ENCODE results near the gene LGALS7.

Gene LGALS7

DNA sequence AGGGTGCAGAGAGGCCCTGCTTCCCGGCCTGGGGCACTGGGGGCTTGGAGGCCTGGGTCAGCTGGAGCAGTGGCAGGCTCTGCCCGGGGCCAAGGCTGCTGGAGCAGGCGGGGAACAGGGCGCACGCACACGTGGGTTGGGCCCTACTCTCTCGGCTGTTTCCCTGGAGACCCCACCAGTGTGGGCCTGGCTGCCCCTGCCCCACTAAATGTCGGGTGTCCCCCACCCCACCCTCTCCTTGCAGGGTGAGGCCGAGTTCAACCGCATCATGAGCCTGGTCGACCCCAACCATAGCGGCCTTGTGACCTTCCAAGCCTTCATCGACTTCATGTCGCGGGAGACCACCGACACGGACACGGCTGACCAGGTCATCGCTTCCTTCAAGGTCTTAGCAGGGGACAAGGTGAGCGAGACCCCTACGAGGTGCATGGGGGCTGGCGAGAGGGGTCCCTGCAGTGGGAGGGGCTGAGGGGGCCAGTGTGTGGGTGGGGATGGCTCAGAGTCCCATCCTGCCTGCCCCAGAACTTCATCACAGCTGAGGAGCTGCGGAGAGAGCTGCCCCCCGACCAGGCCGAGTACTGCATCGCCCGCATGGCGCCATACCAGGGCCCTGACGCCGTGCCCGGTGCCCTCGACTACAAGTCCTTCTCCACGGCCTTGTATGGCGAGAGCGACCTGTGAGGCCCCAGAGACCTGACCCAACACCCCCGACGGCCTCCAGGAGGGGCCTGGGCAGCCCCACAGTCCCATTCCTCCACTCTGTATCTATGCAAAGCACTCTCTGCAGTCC, 44.4 kb downstream of the LGALS7 start:
- TF ChIP-seq, protein P1, sequence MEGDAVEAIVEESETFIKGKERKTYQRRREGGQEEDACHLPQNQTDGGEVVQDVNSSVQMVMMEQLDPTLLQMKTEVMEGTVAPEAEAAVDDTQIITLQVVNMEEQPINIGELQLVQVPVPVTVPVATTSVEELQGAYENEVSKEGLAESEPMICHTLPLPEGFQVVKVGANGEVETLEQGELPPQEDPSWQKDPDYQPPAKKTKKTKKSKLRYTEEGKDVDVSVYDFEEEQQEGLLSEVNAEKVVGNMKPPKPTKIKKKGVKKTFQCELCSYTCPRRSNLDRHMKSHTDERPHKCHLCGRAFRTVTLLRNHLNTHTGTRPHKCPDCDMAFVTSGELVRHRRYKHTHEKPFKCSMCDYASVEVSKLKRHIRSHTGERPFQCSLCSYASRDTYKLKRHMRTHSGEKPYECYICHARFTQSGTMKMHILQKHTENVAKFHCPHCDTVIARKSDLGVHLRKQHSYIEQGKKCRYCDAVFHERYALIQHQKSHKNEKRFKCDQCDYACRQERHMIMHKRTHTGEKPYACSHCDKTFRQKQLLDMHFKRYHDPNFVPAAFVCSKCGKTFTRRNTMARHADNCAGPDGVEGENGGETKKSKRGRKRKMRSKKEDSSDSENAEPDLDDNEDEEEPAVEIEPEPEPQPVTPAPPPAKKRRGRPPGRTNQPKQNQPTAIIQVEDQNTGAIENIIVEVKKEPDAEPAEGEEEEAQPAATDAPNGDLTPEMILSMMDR (IDR thresholded peaks at IDR 0.05; ENCODE audit: control insufficient read depth, extremely low read depth, insufficient read depth) = no peak
- H3K4me3 ChIP-seq (ENCODE audit: low read depth, low read length) = no peak overlapping the region
- no peak for DNase-seq (ENCODE audit: low read depth)

DNA sequence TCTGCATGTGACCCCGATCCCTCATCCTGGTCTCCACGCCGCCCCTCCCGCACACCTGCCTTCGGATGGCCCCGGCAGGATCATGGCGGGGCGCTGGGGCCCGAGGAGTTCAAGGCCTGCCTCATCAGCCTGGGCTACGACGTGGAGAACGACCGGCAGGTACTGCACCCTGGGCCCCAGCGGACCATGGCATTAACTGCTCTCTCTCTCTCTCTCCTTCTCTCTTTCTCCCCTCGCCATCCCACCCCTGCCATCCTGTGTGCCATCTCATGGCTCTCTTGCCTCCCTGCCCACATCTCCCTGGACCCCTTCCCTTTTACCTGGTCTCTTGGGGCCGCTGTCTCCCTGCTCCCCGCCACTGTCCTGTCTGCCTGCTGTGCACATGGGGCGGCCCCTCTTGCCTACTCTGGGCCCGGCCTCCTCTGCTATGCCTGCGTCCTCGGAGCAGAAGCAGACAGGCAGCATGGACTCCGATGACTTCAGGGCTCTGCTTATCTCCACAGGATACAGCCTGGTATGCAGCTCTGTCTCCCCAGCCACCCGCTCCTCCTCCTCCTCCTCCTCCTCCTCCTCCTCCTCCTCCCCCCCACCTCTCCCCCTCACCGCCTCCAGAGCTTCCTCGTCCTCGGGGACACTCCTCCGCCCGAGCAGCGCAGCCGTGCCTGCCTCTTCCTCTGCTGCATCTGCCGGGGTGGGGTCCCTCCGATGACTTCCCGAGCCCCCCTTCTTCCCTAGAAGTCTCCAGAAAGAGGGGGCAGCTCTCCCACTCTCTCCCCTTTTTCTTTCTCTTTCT, 45.3 kb downstream of the LGALS7 start:
- no peak for DNase-seq (ENCODE audit: low read depth)
- no peak overlapping the region for H3K4me3 ChIP-seq (ENCODE audit: low read depth, low read length)
- TF ChIP-seq, protein P1 (IDR thresholded peaks at IDR 0.05; ENCODE audit: control insufficient read depth, extremely low read depth, insufficient read depth) = no peak

DNA sequence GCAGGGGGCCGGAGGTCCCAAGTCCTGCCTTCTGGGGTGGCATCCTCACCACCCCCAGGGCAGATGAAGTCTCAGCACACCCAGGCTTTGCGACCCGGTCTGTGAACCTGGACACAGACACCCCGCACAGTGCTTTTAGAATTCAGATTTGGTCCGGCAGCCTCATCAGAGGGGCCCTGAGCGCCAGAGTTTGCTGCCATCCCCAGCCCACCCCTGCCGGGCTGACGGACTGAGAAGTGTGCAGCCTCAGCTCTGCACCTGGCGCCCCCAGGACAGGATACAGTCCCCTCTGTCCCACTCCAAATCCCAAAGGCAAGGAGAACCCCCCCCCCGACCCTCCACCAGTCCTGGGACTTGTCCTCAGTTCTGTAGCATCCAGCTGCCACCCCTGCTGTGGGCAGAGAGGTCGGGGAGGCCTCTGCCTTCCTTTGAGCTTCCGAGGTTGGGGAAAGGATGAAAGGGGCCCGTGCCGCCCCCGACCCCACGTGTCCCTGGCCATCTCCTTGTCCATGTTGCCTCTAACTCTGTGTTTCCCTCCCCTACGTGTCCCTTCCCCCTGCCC, 45.9 kb downstream of the LGALS7 start:
- no peak for DNase-seq (ENCODE audit: low read depth)
- TF ChIP-seq, protein P1 (IDR thresholded peaks at IDR 0.05; ENCODE audit: control insufficient read depth, extremely low read depth, insufficient read depth) = no peak
- no peak overlapping the region for H3K4me3 ChIP-seq (ENCODE audit: low read depth, low read length)

DNA sequence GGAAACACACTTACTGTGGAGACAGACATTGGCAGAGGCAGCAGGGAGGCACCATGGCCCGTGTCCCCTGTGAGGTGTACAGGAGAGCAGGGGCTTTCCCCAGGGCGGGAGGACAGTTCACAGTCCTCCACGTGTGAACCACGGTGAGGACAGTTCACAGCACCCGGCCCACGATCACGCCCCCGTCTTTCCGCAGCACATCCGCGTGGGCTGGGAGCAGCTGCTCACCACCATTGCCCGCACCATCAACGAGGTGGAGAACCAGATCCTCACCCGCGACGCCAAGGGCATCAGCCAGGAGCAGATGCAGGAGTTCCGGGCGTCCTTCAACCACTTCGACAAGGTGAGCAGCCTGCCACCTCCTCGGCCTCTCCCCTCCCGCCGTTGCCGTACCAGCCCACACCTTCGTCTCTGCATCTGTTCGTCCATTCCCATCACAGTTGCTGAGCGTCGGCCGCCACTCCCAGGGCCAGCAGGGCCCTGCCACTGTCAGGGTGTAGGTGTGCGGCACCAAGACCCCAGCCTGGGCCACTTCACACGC, 46.5 kb downstream of the LGALS7 start:
- no peak for DNase-seq (ENCODE audit: low read depth)
- no peak overlapping the region for H3K4me3 ChIP-seq (ENCODE audit: low read depth, low read length)
- TF ChIP-seq, protein P1 (IDR thresholded peaks at IDR 0.05; ENCODE audit: control insufficient read depth, extremely low read depth, insufficient read depth) = no peak

DNA sequence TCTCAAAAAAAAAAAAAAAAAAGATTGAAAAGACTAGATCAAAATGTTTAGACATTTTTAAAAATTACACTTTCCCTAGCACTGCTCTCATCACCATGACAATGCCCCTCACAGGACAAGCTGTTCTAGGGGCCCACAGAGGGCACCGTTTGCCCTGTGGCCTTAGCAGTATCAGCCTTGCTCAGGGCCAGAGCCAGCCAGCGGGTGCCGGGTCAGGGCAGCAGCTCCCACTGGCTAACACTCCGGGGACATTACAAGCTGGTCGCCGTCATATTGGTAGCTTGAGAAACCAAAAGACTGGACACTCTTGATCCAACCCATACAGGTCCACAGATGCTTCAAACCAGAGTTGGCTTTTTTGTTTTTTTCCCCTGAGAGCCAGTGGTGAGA, 47.0 kb downstream of the LGALS7 start:
- H3K4me3 ChIP-seq (ENCODE audit: low read depth, low read length) = no peak overlapping the region
- no peak for DNase-seq (ENCODE audit: low read depth)
- TF ChIP-seq, protein P1 (IDR thresholded peaks at IDR 0.05; ENCODE audit: control insufficient read depth, extremely low read depth, insufficient read depth) = no peak

DNA sequence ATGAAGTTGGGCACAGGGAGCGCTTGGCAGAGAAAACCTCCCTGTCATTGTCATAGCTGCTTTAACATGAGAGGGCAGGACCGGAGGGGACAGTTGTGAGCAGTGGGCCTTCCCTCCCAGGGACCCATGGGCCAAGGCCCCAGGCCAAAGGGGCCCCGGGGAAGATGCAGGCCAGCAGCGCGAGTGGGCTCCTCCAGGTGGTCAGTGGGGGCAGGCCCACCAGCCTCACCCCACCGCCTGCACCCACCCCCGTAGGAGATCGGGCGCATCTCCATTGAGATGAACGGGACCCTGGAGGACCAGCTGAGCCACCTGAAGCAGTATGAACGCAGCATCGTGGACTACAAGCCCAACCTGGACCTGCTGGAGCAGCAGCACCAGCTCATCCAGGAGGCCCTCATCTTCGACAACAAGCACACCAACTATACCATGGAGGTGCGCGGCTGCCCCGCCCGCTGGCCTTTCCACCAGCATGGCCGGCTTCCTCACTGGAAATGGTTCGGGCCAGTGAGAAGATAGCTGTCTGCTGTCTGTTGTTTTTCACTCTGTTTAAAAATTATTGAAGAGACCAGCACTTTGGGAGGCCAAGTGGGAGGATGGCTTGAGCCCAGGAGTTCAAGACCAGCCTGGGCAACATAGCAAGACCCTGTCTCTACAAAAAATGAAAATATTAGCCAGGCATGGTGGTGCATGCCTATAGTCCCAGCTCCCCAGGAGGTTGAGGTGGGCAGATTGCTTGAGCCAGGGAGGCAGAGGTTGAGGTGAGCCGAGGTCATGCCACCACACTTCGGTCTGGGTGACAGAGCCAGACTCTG, 47.6 kb downstream of the LGALS7 start:
- no peak overlapping the region for H3K4me3 ChIP-seq (ENCODE audit: low read depth, low read length)
- no peak for DNase-seq (ENCODE audit: low read depth)
- TF ChIP-seq, protein P1 (IDR thresholded peaks at IDR 0.05; ENCODE audit: control insufficient read depth, extremely low read depth, insufficient read depth) = no peak
